Right lobe of liver (tissue), 4 donors: Measurements from ENCODE around the gene FDXACB1.

Experiments
- POLR2A ChIP-seq: fragments of 450-650 bp; IDR thresholded peaks from one replicate; pipeline ENCODE4 v1.6.1; 2017; ENCODE audit warnings: antibody characterized with exemption, mild to moderate bottlenecking
- TF ChIP-seq, protein P1 (sequence below), 4 donors: fragments of 200-600 bp in 3 of 4; fragments of 450-650 bp in 1 of 4; IDR thresholded peaks; one replicate each; pipeline versions ENCODE4 v1.5.1 to v1.8.0; 2016 to 2022; ENCODE audit warnings: antibody characterized with exemption in 4 of 4, mild to moderate bottlenecking in 2 of 4
- donor health status: DM: no; HTN: no; CAD: no.
- donor health status: DM: no; HTN: no; CAD: no.
- donor health status: DM: no; HTN: yes; CAD: no.

- TF ChIP-seq, protein P1, sequence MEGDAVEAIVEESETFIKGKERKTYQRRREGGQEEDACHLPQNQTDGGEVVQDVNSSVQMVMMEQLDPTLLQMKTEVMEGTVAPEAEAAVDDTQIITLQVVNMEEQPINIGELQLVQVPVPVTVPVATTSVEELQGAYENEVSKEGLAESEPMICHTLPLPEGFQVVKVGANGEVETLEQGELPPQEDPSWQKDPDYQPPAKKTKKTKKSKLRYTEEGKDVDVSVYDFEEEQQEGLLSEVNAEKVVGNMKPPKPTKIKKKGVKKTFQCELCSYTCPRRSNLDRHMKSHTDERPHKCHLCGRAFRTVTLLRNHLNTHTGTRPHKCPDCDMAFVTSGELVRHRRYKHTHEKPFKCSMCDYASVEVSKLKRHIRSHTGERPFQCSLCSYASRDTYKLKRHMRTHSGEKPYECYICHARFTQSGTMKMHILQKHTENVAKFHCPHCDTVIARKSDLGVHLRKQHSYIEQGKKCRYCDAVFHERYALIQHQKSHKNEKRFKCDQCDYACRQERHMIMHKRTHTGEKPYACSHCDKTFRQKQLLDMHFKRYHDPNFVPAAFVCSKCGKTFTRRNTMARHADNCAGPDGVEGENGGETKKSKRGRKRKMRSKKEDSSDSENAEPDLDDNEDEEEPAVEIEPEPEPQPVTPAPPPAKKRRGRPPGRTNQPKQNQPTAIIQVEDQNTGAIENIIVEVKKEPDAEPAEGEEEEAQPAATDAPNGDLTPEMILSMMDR (IDR thresholded peaks at IDR 0.05) = no peak
- no peak for TF ChIP-seq POLR2A
These were observed 3.2 kb upstream of the FDXACB1 start for GRCh38 chr11:111882202-111882601.
